NCI-H2081 treated with DMSO at 0.1 percent for 48 hours (cell line): ENCODE results near the gene HSPA1B.
"Not testable (repeated sequence)": the region's sequence is repeated elsewhere in the genome, so short reads cannot be mapped to it uniquely, and the experiment has no call there.

ENCODE experiments used
- DNase-seq: peaks from one replicate; lab custom pipeline; 2025; lab: John Stamatoyannopoulos, UW

The HSPA1B gene

DNA sequence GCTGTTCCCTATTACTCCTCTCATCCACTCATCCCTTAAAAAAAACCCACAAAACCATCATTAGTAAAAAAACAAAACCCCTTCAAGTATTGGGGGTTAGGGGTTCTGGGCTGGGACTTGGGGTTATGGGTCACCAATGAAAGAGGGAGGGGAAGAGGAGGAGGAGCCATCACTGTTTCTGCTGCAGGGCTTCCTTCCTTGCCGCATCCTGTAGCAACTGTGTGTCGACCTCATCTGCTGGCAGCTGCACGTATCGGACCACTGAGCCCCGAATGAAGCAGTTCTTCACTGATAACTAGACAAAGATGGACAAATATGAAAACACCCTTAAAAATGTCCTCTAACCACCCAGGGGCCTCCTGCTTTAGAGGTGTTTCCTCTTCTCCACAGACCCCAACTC is 29.9 kb upstream of the HSPA1B start:
- DNase-seq = no peak

GRCh38 chr6:31799781-31800180 is 27.8 kb upstream of the HSPA1B start:
- no peak for DNase-seq

- DNase-seq = not testable (repeated sequence)
These were observed 26.3 kb upstream of the HSPA1B start for GRCh38 chr6:31801031-31801927.

DNA sequence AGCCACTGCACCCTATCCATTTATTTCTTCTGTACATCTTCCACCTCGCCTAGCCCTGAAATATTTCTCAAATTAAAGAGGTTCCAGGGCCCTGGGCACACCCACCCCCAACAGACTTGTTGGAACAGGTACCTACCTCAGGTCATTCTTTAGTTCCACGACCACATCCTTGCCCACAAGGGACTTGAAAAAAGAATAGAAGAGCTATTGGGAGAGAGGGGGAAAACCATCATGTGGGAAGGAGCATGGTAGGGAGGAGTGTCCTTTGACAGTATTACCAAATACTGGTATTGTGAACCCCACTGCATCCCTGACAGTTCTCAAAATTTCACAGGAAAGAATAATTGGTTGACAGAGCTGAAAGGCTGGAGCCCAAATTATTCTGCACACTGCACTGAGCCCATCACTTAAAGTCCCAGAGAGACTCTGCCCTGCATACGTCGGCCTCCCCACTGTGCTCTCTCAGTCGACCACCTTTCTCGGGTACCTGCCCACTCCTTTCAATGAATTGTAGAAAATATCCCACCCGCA is 21.5 kb upstream of the HSPA1B start:
- no peak for DNase-seq

- peak; percentile 85 for DNase-seq
These were observed 20.9 kb upstream of the HSPA1B start, which contains the start of gene LSM2 for GRCh38 chr6:31806470-31807272. Gene LSM2 (minus strand): TSS chr6:31806966. CDS start chr6:31806757, 209 bp downstream.

- not testable (repeated sequence) for DNase-seq
These were observed 18.9 kb upstream of the HSPA1B start for GRCh38 chr6:31808599-31808998.

DNA sequence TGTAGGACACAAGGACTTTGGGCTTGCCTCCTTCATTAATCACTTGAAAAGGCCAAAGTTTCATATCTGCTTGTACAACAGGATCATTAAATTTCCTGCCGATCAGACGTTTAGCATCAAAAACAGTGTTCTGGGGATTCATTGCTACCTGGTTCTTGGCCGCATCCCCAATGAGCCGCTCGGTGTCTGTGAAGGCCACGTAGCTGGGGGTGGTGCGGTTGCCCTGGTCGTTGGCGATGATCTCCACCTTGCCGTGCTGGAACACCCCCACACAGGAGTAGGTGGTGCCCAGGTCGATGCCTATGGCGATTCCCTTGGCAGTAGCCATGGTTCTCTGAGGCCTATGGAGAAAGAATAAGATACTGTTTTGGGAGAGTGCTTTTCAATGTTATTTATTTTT is 15.9 kb upstream of the HSPA1B start:
- no peak for DNase-seq

DNA sequence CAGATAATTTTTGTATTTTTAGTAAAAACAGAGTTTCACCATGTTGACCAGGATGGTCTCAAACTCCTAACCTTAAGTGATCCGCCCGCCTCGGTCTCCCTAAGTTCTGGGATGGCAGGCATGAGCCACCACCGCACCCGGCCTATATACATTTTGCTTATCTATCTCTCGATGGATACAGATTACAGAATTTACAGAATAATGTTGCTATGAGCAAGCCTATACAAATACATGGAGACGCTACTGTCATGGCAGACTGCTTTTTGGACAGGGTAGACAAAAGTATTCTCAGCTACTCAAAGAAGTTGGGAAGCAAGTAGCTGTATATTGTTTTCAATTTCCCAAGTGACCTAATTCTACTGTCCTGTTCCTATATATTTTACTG is 14.1 kb upstream of the HSPA1B start:
- no peak for DNase-seq

GRCh38 chr6:31814677-31815024 is 12.9 kb upstream of the HSPA1B start:
- peak; percentile 69 for DNase-seq

DNA sequence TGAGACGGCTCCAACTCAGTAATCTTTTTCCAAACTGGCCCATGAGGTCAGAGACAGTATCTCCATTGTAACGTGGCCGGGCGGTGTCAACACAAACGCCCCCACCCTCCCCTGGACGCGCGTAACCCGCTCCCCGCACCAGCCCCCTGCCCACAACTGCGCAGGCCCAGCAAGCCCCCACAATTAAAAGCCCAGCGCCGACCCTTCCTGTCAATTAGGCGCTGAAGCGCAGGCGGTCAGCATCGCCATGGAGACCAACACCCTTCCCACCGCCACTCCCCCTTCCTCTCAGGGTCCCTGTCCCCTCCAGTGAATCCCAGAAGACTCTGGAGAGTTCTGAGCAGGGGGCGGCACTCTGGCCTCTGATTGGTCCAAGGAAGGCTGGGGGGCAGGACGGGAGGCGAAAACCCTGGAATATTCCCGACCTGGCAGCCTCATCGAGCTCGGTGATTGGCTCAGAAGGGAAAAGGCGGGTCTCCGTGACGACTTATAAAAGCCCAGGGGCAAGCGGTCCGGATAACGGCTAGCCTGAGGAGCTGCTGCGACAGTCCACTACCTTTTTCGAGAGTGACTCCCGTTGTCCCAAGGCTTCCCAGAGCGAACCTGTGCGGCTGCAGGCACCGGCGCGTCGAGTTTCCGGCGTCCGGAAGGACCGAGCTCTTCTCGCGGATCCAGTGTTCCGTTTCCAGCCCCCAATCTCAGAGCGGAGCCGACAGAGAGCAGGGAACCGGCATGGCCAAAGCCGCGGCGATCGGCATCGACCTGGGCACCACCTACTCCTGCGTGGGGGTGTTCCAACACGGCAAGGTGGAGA is 12.3 kb upstream of the HSPA1B start, which contains the start of the genes HSPA1A and HSPA1L:
Gene HSPA1A, plus strand, starts transcription at position 519 of the 814 bp plus-strand sequence. Its CDS starts 214 bp downstream, at position 733.
Gene HSPA1L, minus strand, starts transcription at position 259 of the 814 bp plus-strand sequence. CDS start 3,311 bp downstream, outside the sequence.
- peak; percentile 58 for DNase-seq

- DNase-seq = not testable (repeated sequence)
These were observed 10.2 kb upstream of the HSPA1B start for GRCh38 chr6:31817133-31817928.

DNA sequence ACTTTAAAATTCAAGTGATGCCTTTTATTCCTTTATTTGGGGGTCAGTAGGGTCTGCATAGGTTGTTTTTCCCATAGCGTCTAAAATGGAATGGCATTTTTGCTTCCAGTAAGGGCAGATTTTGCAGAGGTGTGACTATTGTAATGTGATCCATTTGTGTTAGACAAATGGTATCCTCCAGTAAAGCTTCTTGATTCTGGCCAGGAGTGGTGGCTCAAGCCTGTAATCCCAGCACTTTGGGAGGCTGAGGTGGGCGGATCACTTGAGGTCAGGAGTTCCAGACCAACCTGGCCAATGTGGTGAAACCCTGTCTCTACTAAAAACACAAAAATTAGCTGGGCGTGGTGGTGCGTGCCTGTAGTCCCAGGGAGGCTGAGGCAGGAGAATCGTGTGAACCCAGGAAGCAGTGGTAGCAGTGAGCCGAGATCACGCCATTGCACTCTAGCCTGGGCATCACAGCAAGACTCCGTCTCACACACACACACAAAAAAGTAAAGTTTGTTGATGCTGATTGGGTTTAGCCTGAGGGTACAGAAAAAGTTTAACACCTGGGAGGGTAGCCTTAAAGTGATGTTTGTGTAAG is 9.5 kb upstream of the HSPA1B start:
- DNase-seq = not testable (repeated sequence)

GRCh38 chr6:31819871-31820299 is 7.7 kb upstream of the HSPA1B start:
- no peak for DNase-seq

GRCh38 chr6:31820399-31820798 is 7.1 kb upstream of the HSPA1B start:
- not testable (repeated sequence) for DNase-seq

DNA sequence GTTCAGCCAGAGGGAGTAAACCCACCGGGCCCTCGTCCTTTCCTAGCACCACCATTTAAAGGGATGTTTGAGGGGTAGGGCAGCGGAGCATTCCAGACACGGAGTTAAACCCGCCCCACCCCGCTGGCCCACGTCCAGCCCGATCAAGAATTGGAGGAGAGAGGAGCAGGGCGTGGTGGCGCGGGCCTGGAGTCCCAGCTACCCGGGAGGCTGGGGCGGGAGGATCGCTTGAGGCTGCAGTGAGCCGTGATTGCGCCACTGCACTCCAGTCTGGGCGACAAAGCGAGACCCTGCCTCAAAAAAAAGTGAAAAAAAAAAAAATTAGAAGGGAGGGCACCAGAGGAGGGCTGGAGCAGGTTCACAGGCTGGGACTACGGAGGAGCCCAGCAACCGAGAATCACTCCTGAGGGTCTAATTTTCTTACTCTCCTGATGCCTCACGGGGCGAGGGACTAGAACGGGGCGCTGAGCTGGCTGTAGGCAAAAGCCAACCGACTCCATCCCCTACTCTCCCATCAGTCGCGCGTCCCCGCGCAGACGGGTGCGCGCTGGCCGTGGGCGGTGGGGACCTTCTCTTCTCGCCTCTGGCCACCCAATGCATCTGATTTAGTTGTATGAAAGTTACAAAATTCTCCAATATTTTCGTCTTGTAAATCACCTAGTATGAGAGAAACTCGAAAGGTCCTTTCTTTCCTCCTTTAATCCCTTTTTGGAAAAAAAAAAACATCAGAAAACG is 6.1 kb upstream of the HSPA1B start:
- DNase-seq = no peak

DNA sequence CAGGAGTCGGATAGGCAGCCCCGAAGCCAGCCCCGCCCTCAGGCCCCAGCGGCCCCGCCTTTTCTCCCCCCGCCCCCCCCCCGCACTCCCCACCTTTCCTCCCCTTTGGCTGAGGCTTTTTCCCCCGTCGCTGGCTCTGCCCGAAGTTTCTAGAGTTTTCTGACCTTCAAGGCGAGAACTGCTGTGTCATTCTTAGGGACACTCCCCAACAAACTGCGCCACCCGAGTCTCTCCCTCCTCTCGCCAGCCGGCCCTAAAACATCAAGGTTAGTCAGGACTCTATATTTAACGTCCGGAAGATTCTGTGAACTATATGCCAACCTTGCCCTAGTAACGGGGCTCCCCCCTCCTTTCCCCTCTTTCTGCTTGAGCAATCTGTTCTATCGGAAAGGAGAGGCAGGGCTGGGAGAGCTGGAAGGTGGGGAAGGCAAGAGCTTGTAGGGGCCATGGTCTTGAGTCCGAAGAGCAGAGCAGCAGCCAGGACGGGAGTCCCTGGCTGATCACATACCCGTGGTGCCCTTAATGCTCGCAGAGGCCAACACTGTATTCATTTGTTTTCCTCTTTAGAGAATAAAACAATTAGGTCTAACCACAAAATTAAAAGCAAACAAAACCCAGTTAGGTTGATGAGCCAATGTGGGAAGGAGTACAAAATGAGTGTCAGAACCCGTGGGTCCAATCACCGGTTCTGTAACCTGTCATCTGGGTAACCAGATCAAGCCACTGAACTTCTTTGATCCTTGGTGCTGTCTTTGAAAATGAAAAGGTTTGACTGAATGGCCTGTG is 5.3 kb upstream of the HSPA1B start:
- no peak for DNase-seq

GRCh38 chr6:31823592-31824196 is 3.8 kb upstream of the HSPA1B start:
- DNase-seq = not testable (repeated sequence)

GRCh38 chr6:31825553-31825952 is 2.0 kb upstream of the HSPA1B start:
- DNase-seq = no peak
